ENCODE data around the gene ATF3. TPM values are rescaled to one million over a fixed set of nuclear protein-coding genes. Genes with fewer than 3 reads are reported as not detected.

The ATF3 gene
- total RNA-seq, 1 donor from 2014 or later: 1.8 TPM

DNA sequence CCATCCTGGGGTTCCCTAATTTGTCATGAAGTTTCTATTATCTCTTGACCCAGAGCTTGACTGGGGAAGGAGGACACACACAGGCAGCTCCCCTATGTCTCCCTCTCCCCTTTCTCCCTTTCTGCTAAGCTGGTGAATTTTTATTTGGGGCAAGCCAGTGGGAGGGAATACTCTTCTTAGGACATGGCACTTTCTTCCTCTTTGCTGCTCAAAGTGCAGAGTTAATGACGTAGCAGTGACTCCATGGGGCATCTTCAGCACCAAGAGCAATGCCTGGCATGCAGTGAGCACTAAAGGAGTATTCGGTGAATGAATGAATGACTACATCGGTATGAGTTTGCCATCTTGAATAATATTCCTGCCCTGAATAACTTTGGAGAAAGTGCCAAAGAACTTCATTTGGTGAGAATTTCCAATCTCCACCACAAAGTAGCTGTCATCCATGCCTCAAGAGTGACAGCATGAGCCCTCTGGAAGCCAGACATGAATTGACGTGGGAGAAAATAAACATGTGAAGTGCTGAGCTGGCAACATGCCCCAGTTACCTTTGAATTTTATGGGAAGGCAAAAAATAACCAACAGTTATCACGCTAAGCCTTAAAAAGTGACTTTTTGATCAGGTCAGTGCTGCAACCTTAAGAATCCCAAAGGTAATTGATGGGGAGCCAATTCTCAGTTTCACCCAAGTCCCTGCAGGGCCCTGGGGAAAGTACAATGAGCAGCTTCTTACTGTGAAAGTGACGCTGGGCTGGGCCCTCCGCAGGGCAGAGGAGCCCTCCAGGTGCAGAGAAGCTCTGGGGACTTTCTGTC lies 22.1 kb upstream of the ATF3 start:
- TF ChIP-seq, protein P1, sequence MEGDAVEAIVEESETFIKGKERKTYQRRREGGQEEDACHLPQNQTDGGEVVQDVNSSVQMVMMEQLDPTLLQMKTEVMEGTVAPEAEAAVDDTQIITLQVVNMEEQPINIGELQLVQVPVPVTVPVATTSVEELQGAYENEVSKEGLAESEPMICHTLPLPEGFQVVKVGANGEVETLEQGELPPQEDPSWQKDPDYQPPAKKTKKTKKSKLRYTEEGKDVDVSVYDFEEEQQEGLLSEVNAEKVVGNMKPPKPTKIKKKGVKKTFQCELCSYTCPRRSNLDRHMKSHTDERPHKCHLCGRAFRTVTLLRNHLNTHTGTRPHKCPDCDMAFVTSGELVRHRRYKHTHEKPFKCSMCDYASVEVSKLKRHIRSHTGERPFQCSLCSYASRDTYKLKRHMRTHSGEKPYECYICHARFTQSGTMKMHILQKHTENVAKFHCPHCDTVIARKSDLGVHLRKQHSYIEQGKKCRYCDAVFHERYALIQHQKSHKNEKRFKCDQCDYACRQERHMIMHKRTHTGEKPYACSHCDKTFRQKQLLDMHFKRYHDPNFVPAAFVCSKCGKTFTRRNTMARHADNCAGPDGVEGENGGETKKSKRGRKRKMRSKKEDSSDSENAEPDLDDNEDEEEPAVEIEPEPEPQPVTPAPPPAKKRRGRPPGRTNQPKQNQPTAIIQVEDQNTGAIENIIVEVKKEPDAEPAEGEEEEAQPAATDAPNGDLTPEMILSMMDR (IDR thresholded peaks at IDR 0.05; ENCODE audit: unreplicated experiment): no peak
- no peak overlapping the region for H3K4me3 Mint-ChIP-seq (ENCODE audit: unreplicated experiment)

DNA sequence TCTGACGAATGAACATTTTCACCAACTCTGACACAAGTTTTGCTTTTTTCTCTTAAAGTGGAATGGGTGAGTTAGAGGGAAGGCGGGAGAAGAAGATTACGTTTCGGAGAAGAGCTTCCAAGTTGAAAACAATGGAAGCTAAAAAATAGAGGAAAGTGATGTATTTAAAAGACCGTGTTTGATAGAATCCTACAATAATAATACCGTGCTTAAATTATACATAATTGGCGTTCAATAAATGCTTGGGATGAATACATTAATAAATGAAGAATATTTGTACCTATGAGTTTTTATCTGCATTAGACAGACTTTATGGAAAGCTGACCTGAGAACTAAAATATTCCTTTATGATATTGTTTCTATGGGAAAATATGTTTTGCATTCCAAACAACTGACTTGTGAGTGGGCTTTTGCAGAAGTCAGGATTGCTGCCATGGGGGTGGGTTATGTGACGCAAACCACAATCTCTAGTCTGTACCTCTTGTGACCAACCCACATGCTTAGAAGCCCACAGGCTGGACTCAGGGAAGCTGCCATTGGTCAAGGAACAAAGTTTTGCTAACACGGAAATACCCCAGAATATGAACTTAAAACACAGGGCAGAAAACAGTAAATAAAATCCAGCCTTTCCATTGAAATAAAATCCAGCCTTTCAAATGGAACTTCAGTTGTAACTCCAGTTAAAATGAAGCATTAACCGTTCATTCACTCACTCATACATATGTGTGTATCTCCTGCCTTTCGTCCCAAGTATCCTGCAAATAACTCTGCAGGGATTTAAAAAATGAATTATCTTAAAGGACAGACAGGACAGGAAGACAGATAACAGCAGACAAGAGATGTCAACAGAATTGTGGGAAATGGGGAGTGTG lies 21.3 kb upstream of the ATF3 start:
- Mint-ChIP-seq H3K36me3 (ENCODE audit: low read depth, unreplicated experiment) (no peaks in the 10 kb centered on the region), H3K27me3 (ENCODE audit: unreplicated experiment) (peaks cover 3% of the 10 kb centered on the region), H3K4me1 (ENCODE audit: unreplicated experiment) (peaks cover 23% of the 10 kb centered on the region), H3K4me3 (ENCODE audit: unreplicated experiment) (no peak overlapping the region), H3K9me3 (ENCODE audit: unreplicated experiment) (no peaks in the 10 kb centered on the region), H3K27ac (ENCODE audit: unreplicated experiment) (no peak overlapping the region)
- DNase-seq (ENCODE audit: low spot score): no peak
- TF ChIP-seq, protein P1 (IDR thresholded peaks at IDR 0.05; ENCODE audit: unreplicated experiment): no peak

More for the DNA sequence above, 22.1 kb upstream of the ATF3 start:
- DNase-seq (ENCODE audit: low spot score): no peak
- Mint-ChIP-seq H3K27me3 (ENCODE audit: unreplicated experiment) (peaks cover 3% of the 10 kb centered on the region), H3K4me1 (ENCODE audit: unreplicated experiment) (peaks cover 20% of the 10 kb centered on the region), H3K36me3 (ENCODE audit: low read depth, unreplicated experiment) (no peaks in the 10 kb centered on the region), H3K27ac (ENCODE audit: unreplicated experiment) (no peak overlapping the region), H3K9me3 (ENCODE audit: unreplicated experiment) (no peaks in the 10 kb centered on the region)

DNA sequence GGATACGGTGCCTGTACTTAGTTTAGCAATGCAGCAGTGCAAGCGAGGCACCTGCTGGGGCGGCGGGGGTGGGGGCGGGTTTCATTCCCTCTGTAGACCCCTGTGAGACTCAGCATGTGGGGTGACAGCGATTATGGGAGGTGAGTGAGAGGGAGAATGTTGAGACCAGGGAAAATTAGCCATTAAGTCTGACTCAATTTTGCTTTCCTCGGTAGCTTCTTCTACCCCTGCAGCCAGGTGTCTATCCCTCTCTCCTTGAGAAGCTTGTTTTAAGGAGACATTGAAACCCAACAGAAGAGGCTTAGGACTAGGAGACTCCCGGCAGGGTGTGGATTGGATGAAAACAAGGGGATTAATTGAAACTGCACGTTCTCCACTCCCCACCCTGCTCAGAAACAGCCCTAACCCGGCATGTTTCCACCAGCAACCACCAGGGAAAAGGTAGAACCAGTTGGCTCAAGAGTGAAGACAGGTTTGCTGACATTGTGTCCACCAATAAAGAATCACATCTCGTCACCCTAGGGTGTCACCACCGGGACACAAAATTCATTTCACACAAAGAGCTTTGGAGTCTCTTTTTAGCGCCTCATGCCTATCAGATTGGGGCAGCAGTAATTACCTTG lies 20.6 kb upstream of the ATF3 start:
- Mint-ChIP-seq H3K27me3 (ENCODE audit: unreplicated experiment) (peaks cover 3% of the 10 kb centered on the region), H3K9me3 (ENCODE audit: unreplicated experiment) (no peaks in the 10 kb centered on the region), H3K36me3 (ENCODE audit: low read depth, unreplicated experiment) (no peaks in the 10 kb centered on the region)

DNA sequence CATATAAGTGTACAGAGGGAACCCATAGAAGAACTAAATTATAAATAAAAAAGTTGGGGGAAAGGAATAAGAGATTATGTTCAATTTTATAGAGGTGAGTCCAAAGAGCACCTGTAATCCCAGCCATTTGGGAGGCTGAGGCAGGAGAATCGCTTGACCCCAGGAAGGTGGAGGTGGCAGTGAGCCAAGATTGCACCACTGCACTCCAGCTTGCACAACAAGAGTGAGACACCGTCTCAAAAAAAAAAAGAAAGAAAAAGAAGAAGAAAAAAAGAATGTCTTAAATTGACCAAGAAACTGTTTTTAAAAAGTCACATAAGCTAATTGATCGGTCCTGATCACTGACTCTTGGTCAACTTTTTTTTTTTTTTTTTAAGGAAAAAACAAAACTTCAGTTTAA lies 19.1 kb upstream of the ATF3 start:
- Mint-ChIP-seq H3K4me1 (ENCODE audit: unreplicated experiment) (peaks cover 28% of the 10 kb centered on the region), H3K27me3 (ENCODE audit: unreplicated experiment) (no peaks in the 10 kb centered on the region)
- TF ChIP-seq, protein P1 (IDR thresholded peaks at IDR 0.05; ENCODE audit: unreplicated experiment): no peak

More for the DNA sequence above, 20.6 kb upstream of the ATF3 start:
- TF ChIP-seq, protein P1 (IDR thresholded peaks at IDR 0.05; ENCODE audit: unreplicated experiment): no peak
- no peak overlapping the region for H3K27ac Mint-ChIP-seq (ENCODE audit: unreplicated experiment)
- H3K4me3 Mint-ChIP-seq (ENCODE audit: unreplicated experiment): no peak overlapping the region
- DNase-seq (ENCODE audit: low spot score): no peak
- peaks cover 27% of the 10 kb centered on the region for H3K4me1 Mint-ChIP-seq (ENCODE audit: unreplicated experiment)

More for the DNA sequence above, 19.1 kb upstream of the ATF3 start:
- Mint-ChIP-seq H3K4me3 (ENCODE audit: unreplicated experiment) (no peak overlapping the region), H3K9me3 (ENCODE audit: unreplicated experiment) (no peaks in the 10 kb centered on the region), H3K36me3 (ENCODE audit: low read depth, unreplicated experiment) (no peaks in the 10 kb centered on the region), H3K27ac (ENCODE audit: unreplicated experiment) (no peak overlapping the region)
- DNase-seq (ENCODE audit: low spot score): no peak
